Ishikawa (cell line): ENCODE results near the gene RNF2.

Source experiments
- CEBPB ChIP-seq: IDR thresholded peaks from 2 replicates; pipeline ENCODE4 v1.6.1; 2012
- CREB1 ChIP-seq: IDR thresholded peaks from 2 replicates; pipeline ENCODE4 v1.6.1; 2012; ENCODE audit warnings: low read depth
- EGR1 ChIP-seq: IDR thresholded peaks from 2 replicates; pipeline ENCODE4 v1.6.1; 2012
- EP300 ChIP-seq: IDR thresholded peaks from 2 replicates; pipeline ENCODE4 v1.6.1; 2012; ENCODE audit warnings: borderline replicate concordance
- FOXM1 ChIP-seq: IDR thresholded peaks from 2 replicates; pipeline ENCODE4 v1.6.1; 2012; ENCODE audit warnings: low read depth, borderline replicate concordance
- NFIC ChIP-seq: IDR thresholded peaks from 2 replicates; pipeline ENCODE4 v1.6.1; 2012
- RAD21 ChIP-seq: IDR thresholded peaks from 2 replicates; pipeline ENCODE4 v1.6.1; 2012; ENCODE audit warnings: low read depth
- TAF1 ChIP-seq: IDR thresholded peaks from 2 replicates; pipeline ENCODE4 v1.6.1; 2012; ENCODE audit warnings: low read depth, mild to moderate bottlenecking
- TCF12 ChIP-seq: IDR thresholded peaks from 2 replicates; pipeline ENCODE4 v1.6.1; 2012; ENCODE audit warnings: low read depth
- TEAD4 ChIP-seq: IDR thresholded peaks from 2 replicates; pipeline ENCODE4 v1.6.1; 2012
- YY1 ChIP-seq: IDR thresholded peaks from 2 replicates; pipeline ENCODE4 v1.6.1; 2012; ENCODE audit warnings: low read depth
- ZBTB7A ChIP-seq: IDR thresholded peaks from 2 replicates; pipeline ENCODE4 v1.6.1; 2012; ENCODE audit warnings: low read depth
- TF ChIP-seq, protein P1 (sequence below): IDR thresholded peaks from 2 replicates; pipeline ENCODE4 v1.6.1; 2012; ENCODE audit warnings: low read depth, mild to moderate bottlenecking
- TF ChIP-seq, protein P2 (sequence below): IDR thresholded peaks from 2 replicates; pipeline ENCODE4 v1.6.1; 2012
- TF ChIP-seq, protein P3 (sequence below): IDR thresholded peaks from 2 replicates; pipeline ENCODE4 v1.6.1; 2012

Gene RNF2

GRCh38 chr1:185096531-185096930, 51.2 kb downstream of the RNF2 start:
- TF ChIP-seq CREB1 (no peak), ZBTB7A (no peak), FOXM1 (no peak)

GRCh38 chr1:185104083-185104482, 58.7 kb downstream of the RNF2 start:
- TF ChIP-seq FOXM1 = no peak
- TF ChIP-seq TEAD4 = no peak
- TF ChIP-seq NFIC = no peak
- TF ChIP-seq TCF12 = no peak
- TF ChIP-seq, protein P1, sequence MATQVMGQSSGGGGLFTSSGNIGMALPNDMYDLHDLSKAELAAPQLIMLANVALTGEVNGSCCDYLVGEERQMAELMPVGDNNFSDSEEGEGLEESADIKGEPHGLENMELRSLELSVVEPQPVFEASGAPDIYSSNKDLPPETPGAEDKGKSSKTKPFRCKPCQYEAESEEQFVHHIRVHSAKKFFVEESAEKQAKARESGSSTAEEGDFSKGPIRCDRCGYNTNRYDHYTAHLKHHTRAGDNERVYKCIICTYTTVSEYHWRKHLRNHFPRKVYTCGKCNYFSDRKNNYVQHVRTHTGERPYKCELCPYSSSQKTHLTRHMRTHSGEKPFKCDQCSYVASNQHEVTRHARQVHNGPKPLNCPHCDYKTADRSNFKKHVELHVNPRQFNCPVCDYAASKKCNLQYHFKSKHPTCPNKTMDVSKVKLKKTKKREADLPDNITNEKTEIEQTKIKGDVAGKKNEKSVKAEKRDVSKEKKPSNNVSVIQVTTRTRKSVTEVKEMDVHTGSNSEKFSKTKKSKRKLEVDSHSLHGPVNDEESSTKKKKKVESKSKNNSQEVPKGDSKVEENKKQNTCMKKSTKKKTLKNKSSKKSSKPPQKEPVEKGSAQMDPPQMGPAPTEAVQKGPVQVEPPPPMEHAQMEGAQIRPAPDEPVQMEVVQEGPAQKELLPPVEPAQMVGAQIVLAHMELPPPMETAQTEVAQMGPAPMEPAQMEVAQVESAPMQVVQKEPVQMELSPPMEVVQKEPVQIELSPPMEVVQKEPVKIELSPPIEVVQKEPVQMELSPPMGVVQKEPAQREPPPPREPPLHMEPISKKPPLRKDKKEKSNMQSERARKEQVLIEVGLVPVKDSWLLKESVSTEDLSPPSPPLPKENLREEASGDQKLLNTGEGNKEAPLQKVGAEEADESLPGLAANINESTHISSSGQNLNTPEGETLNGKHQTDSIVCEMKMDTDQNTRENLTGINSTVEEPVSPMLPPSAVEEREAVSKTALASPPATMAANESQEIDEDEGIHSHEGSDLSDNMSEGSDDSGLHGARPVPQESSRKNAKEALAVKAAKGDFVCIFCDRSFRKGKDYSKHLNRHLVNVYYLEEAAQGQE = no peak
- no peak for TF ChIP-seq YY1
- no peak for TF ChIP-seq TAF1
- TF ChIP-seq EP300 = no peak
- TF ChIP-seq, protein P2, sequence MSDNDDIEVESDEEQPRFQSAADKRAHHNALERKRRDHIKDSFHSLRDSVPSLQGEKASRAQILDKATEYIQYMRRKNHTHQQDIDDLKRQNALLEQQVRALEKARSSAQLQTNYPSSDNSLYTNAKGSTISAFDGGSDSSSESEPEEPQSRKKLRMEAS = no peak
- no peak for TF ChIP-seq ZBTB7A
- no peak for TF ChIP-seq CEBPB
- no peak for TF ChIP-seq EGR1
- no peak for TF ChIP-seq CREB1
- no peak for TF ChIP-seq RAD21
- TF ChIP-seq, protein P3, sequence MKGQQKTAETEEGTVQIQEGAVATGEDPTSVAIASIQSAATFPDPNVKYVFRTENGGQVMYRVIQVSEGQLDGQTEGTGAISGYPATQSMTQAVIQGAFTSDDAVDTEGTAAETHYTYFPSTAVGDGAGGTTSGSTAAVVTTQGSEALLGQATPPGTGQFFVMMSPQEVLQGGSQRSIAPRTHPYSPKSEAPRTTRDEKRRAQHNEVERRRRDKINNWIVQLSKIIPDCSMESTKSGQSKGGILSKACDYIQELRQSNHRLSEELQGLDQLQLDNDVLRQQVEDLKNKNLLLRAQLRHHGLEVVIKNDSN = no peak

- TF ChIP-seq ZBTB7A (no peak), CEBPB (no peak), FOXM1 (no peak), YY1 (no peak), EP300 (no peak), NFIC (no peak), RAD21 (no peak), TEAD4 (no peak), TCF12 (no peak), CREB1 (no peak)
- TF ChIP-seq, protein P3 = no peak
- TF ChIP-seq, protein P2 = no peak
- TF ChIP-seq, protein P1 = no peak
Measured at GRCh38 chr1:185105121-185105520, 59.8 kb downstream of the RNF2 start.

DNA sequence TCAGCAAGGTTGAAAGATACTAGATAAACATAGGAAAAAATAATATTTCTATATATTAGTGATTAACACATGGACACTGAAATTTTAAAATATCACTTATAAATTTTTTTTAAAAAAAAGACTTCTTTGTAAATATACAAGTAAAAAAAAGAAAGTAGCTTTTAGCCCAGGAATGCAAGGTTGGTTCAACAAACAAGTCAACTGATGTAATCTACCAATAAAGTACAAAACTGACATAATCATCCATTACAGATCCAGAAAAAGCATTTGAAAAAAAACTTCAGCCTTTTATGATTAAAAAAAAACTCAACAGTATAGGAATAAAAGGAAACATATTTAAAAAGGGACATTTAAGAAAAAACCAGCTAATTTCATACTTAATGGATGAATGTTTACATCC, 63.0 kb downstream of the RNF2 start:
- TF ChIP-seq TEAD4 = no peak
- no peak for TF ChIP-seq FOXM1

DNA sequence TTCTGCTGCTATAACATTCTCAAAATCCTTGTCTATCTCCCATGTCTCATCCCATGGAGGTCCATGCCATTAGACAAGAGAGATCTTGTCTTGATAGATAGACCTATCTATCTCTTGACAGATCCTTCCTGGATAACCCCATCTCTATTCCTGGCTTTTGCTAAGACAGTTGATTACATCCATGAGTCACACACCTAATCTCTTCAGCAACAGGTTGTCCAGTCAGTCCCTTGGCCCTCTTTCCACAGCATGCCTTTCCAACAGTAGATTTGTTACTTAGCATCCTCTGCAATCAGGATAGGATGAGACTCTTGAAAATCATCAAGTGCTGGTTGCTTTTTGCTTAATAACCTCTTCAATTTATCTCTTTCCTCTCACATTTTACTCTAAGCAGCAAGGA, 64.8 kb downstream of the RNF2 start:
- TF ChIP-seq TCF12 = no peak
- TF ChIP-seq FOXM1 = no peak
- no peak for TF ChIP-seq RAD21
- TF ChIP-seq CEBPB = no peak
- TF ChIP-seq EP300 = no peak
- TF ChIP-seq, protein P2 = no peak
- TF ChIP-seq YY1 = no peak
- TF ChIP-seq NFIC = no peak
- TF ChIP-seq, protein P1 = no peak
- TF ChIP-seq TEAD4 = no peak
- TF ChIP-seq EGR1 = no peak
- TF ChIP-seq, protein P3 = no peak
- no peak for TF ChIP-seq ZBTB7A
- TF ChIP-seq CREB1 = no peak
- no peak for TF ChIP-seq TAF1
